HEK293T (cell line): ENCODE measurements around the gene AMZ1.

Experiments
- CTCF ChIA-PET: fragments of 350-600 bp; formaldehyde crosslinking; extraction: SDS; loops from one replicate; lab custom pipeline; 2021; ENCODE audit warnings: antibody characterized with exemption, inconsistent platforms; lab: Yijun Ruan, JAX
- POLR2A ChIA-PET: fragments of 350-600 bp; formaldehyde crosslinking; extraction: SDS; loops from one replicate; lab custom pipeline; 2020; ENCODE audit warnings: antibody characterized with exemption, inconsistent platforms; lab: Yijun Ruan, JAX
- DNase-seq: peaks from one replicate; pipeline ENCODE4 v3.0.0; 2012; ENCODE audit warnings: mixed read lengths; ENCODE audit errors: extremely low spot score
- ARNT ChIP-seq: fragments of 450-650 bp; IDR thresholded peaks from 2 replicates; pipeline ENCODE4 v1.6.1; 2017; ENCODE audit warnings: mild to moderate bottlenecking
- BHLHE40 ChIP-seq: fragments of 450-650 bp; IDR thresholded peaks from 2 replicates; pipeline ENCODE4 v1.6.1; 2016; ENCODE audit warnings: mild to moderate bottlenecking, moderate library complexity, borderline replicate concordance
- CTBP1 ChIP-seq: fragments of 450-650 bp; IDR thresholded peaks from 2 replicates; pipeline ENCODE4 v1.6.1; 2016; ENCODE audit warnings: borderline replicate concordance
- ELF4 ChIP-seq: fragments of 450-650 bp; IDR thresholded peaks from 2 replicates; pipeline ENCODE4 v1.6.1; 2017; ENCODE audit warnings: antibody characterized with exemption
- FOXA1 ChIP-seq: fragments of 450-650 bp; IDR thresholded peaks from 2 replicates; pipeline ENCODE4 v1.6.1; 2016; ENCODE audit warnings: mild to moderate bottlenecking
- FOXK2 ChIP-seq: fragments of 450-650 bp; IDR thresholded peaks from 2 replicates; pipeline ENCODE4 v1.6.1; 2016; ENCODE audit warnings: mild to moderate bottlenecking
- FOXM1 ChIP-seq: fragments of 450-650 bp; IDR thresholded peaks from 2 replicates; pipeline ENCODE4 v1.6.1; 2017; ENCODE audit warnings: mild to moderate bottlenecking, borderline replicate concordance
- HDGF ChIP-seq: fragments of 450-650 bp; IDR thresholded peaks from 2 replicates; pipeline ENCODE4 v1.6.1; 2017; ENCODE audit warnings: antibody characterized with exemption, borderline replicate concordance
- L3MBTL2 ChIP-seq: fragments of 450-650 bp; conservative IDR thresholded peaks from 2 replicates; pipeline ENCODE4 v1.6.1; 2016; ENCODE audit warnings: mild to moderate bottlenecking
- LEF1 ChIP-seq: fragments of 450-650 bp; IDR thresholded peaks from 2 replicates; pipeline ENCODE4 v1.6.1; 2017; ENCODE audit warnings: mild to moderate bottlenecking, borderline replicate concordance
- NFRKB ChIP-seq: fragments of 450-650 bp; IDR thresholded peaks from 2 replicates; pipeline ENCODE4 v1.6.1; 2016; ENCODE audit warnings: mild to moderate bottlenecking, moderate library complexity
- PKNOX1 ChIP-seq: fragments of 450-650 bp; IDR thresholded peaks from 2 replicates; pipeline ENCODE4 v1.6.1; 2016
- SP1 ChIP-seq: fragments of 450-650 bp; IDR thresholded peaks from 2 replicates; pipeline ENCODE4 v1.6.1; 2017
- SUZ12 ChIP-seq: fragments of 450-650 bp; IDR thresholded peaks from 2 replicates; pipeline ENCODE4 v1.6.1; 2016; ENCODE audit warnings: mild to moderate bottlenecking
- TARDBP ChIP-seq: fragments of 450-650 bp; IDR thresholded peaks from 2 replicates; pipeline ENCODE4 v1.6.1; 2016
- ZNF384 ChIP-seq: fragments of 450-650 bp; IDR thresholded peaks from 2 replicates; pipeline ENCODE4 v1.6.1; 2016

AMZ1 gene

GRCh38 chr7:2707481-2707880 is 19.5 kb downstream of the AMZ1 start:
- POLR2A ChIA-PET: no interaction called here

GRCh38 chr7:2708041-2708440 is 20.0 kb downstream of the AMZ1 start:
- ChIA-PET CTCF (interaction anchor here (0.8 kb wide), 1 partner anchor 152 kb away, joined by 3 read pairs; the partner anchor contains the start of gene BRAT1), POLR2A (no interaction called here)
- DNase-seq: no peak
- no peak for TF ChIP-seq TARDBP
- TF ChIP-seq LEF1: no peak
- no peak for TF ChIP-seq FOXA1
- no peak for TF ChIP-seq FOXM1
- no peak for TF ChIP-seq PKNOX1
- no peak for TF ChIP-seq ELF4
- no peak for TF ChIP-seq SUZ12
- no peak for TF ChIP-seq L3MBTL2
- TF ChIP-seq BHLHE40: no peak
- TF ChIP-seq CTBP1: no peak
- no peak for TF ChIP-seq FOXK2
- TF ChIP-seq SP1: no peak
- no peak for TF ChIP-seq ZNF384
- TF ChIP-seq NFRKB: no peak
- no peak for TF ChIP-seq ARNT
- no peak for TF ChIP-seq HDGF

More at GRCh38 chr7:2707481-2707880, 19.5 kb downstream of the AMZ1 start:
- DNase-seq: no peak
- TF ChIP-seq FOXK2: no peak
- 0 out of 2 replicates have a peak, but pooled peaks have one; percentile 26 for TF ChIP-seq ZNF384
- CTCF ChIA-PET: interaction anchor here (0.8 to 1.6 kb wide), 3 partner anchors 27 to 88 kb away, joined by 3 to 7 read pairs (median 4); no protein-coding TSS in a partner anchor

GRCh38 chr7:2708547-2709310 is 20.7 kb downstream of the AMZ1 start:
- CTCF ChIA-PET: interaction anchor here (0.8 to 1.6 kb wide), 4 partner anchors 10 to 153 kb away, joined by 3 to 7 read pairs (median 6); partner anchors contain the start of gene BRAT1
- TF ChIP-seq FOXA1 (no peak), FOXK2 (no peak), NFRKB (no peak), BHLHE40 (no peak), L3MBTL2 (no peak), HDGF (no peak), PKNOX1 (no peak), TARDBP (no peak), CTBP1 (no peak), ELF4 (no peak), ARNT (no peak), ZNF384 (no peak), FOXM1 (no peak)
- no peak for DNase-seq
- POLR2A ChIA-PET: interaction anchor here (1.3 kb wide), 1 partner anchor 100 kb away, joined by 4 read pairs; no protein-coding TSS in a partner anchor

- ChIA-PET POLR2A (interaction anchor here (0.5 to 1.3 kb wide), 3 partner anchors 8 to 1932 kb away, joined by 3 to 4 read pairs (median 4); no protein-coding TSS in a partner anchor), CTCF (interaction anchor here (0.6 to 1.6 kb wide), 22 partner anchors 8 to 273 kb away, joined by 3 to 7 read pairs (median 4); no protein-coding TSS in a partner anchor)
- TF ChIP-seq HDGF (no peak), ZNF384 (no peak), LEF1 (no peak), FOXA1 (no peak), L3MBTL2 (no peak), BHLHE40 (no peak), FOXK2 (no peak), SP1 (no peak)
- DNase-seq: peak; percentile 87
These were observed 21.7 kb downstream of the AMZ1 start for GRCh38 chr7:2709553-2710285.

- ChIA-PET POLR2A (interaction anchor here (1.2 to 1.3 kb wide), 2 partner anchors 9 to 101 kb away, joined by 4 read pairs; no protein-coding TSS in a partner anchor), CTCF (interaction anchor here (0.6 to 1.6 kb wide), 21 partner anchors 7 to 142 kb away, joined by 3 to 7 read pairs (median 4); no protein-coding TSS in a partner anchor)
- no peak for DNase-seq
- TF ChIP-seq CTBP1 (no peak), TARDBP (no peak), FOXM1 (no peak), ARNT (no peak), ZNF384 (no peak), FOXK2 (no peak), ELF4 (no peak), SUZ12 (no peak), LEF1 (no peak), NFRKB (no peak), PKNOX1 (no peak), L3MBTL2 (no peak), HDGF (no peak)
These were observed 22.3 kb downstream of the AMZ1 start for GRCh38 chr7:2710286-2710655.
